AG09309 (cell line): ENCODE results near the gene IRAG1.

Experiments used
- DNase-seq: peaks from one replicate; pipeline ENCODE4 v3.0.0-alpha.2; 2010; ENCODE audit warnings: low read depth
- H3K4me3 ChIP-seq: 2 replicates; pipeline ENCODE4 v1.5.1; 2011; ENCODE audit warnings: mild to moderate bottlenecking, low read depth, low read length, moderate library complexity; ENCODE audit not compliant: control insufficient read depth
- TF ChIP-seq, protein P1 (sequence below): IDR thresholded peaks from 2 replicates; pipeline ENCODE4 v1.5.1; 2011; ENCODE audit warnings: mild to moderate bottlenecking, low read depth, low read length, inconsistent platforms; ENCODE audit not compliant: insufficient read depth, control insufficient read depth; ENCODE audit errors: missing control alignments

The IRAG1 gene

DNA sequence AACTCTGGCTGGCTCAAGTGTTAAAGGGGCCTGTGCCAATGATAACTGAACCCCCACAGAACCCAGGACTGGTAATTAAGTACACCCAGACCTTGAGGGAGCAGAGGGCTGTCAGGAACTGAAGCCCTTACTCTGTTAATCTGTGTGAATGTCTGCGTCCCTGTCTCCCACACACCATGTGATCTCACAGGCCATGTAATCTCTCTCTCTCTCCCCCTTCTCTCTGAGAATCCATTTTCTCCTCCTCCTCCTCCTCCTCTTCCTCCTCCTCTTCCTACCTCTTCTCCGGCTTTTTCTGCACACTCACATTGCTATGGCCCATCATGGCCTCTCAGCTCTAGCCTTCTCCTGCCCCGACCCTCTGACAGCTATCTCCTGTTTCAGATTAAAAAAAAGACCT lies 14.6 kb upstream of the IRAG1 start:
- H3K4me3 ChIP-seq = no peak overlapping the region
- TF ChIP-seq, protein P1, sequence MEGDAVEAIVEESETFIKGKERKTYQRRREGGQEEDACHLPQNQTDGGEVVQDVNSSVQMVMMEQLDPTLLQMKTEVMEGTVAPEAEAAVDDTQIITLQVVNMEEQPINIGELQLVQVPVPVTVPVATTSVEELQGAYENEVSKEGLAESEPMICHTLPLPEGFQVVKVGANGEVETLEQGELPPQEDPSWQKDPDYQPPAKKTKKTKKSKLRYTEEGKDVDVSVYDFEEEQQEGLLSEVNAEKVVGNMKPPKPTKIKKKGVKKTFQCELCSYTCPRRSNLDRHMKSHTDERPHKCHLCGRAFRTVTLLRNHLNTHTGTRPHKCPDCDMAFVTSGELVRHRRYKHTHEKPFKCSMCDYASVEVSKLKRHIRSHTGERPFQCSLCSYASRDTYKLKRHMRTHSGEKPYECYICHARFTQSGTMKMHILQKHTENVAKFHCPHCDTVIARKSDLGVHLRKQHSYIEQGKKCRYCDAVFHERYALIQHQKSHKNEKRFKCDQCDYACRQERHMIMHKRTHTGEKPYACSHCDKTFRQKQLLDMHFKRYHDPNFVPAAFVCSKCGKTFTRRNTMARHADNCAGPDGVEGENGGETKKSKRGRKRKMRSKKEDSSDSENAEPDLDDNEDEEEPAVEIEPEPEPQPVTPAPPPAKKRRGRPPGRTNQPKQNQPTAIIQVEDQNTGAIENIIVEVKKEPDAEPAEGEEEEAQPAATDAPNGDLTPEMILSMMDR = no peak
- no peak for DNase-seq

DNA sequence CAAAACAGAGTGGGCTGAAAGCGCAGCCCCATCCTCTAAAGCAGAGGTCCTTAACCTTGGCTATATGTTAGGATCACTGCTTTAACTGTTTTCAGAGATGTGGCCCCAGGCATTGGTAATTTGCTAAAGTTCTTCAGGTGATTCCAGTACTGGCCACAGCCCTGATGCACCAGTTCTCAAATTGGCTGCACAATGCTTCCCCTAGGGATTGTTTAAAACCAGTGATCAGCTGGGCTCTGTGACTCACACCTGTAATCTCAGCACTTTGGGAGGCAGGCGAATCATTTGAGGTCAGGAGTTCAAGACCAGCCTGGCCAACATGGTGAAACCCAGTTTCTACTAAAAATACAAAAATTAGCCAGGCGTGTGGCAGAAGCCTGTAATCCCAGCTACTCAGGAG lies 8.4 kb upstream of the IRAG1 start:
- DNase-seq = no peak
- TF ChIP-seq, protein P1 = no peak
- no peak overlapping the region for H3K4me3 ChIP-seq

DNA sequence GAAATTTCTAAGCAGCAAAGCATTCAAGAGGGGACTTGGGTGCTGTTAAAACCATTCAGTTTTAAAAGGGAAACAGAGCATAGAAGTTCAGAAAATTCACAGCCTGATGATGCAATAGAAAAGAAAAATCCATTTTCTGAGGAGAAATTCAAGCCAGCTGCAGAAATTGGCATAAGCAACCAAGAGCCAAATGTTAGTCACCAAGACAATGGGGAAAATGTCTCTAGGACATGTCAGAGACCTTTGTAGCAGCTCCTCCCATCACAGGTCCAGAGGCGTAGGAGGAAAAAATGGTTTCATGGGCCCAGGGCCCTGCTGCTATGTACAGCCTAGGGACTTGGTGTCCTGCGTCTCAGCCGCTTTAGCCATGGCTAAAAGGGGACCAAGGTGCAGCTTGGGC lies 5.5 kb upstream of the IRAG1 start:
- DNase-seq = no peak
- TF ChIP-seq, protein P1 = no peak

DNA sequence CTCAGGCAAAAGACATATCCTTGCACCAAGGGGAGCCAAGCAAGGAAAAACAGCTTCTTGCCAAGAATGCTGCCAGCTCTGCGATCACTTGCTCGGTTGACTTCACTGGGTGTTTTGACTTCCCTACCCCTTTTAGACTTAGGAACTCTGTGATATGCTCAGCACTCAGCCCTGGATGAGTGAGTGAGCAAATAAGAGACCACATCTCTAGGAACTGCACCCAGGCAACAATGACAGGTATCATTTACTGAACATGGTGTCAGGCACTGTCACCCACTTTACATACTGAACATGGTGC lies 3.7 kb upstream of the IRAG1 start:
- no peak for DNase-seq
- TF ChIP-seq, protein P1 = no peak

More for the DNA sequence above, 5.5 kb upstream of the IRAG1 start:
- H3K4me3 ChIP-seq = no peak overlapping the region

DNA sequence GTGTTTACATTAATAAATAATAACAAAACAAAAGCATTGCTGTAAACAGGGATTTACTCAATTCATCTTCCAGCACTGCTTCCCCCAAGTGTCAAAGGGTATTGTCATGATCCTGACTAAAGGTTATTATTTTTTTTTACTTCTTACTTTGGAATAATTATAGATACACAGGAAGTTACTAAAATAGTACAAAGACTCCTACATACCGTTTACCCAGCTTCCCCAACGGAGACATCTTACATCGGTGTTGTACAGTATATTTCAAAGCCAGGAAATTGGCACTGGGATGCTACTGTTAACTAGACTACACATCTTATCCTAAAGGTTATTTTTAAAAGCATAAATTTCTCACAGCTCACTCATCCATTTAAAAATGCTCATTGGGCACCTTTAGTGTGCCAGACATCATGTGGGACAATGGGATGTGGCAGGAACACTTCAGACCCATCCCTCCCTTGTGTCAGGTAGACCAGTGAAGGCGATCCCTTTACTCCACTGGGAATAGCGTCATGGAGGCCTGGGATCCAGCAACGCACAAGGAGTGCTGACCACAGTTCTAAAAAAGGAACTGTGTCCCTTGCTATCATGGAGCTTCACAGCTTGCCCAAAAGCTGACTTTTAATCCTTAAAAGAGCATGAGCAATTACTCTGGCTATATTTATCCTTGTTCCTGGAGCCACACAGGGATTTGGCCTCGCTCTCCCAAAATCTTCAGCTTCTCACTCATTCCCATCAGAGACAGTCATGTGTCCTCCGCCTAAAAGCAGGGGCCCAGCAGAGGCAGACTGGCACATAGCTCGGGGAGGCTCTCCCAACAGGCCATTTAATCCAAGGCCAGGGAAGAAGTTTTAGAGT lies 3.1 kb upstream of the IRAG1 start:
- DNase-seq = no peak
- no peak overlapping the region for H3K4me3 ChIP-seq
- TF ChIP-seq, protein P1 = no peak

More for the DNA sequence above, 3.7 kb upstream of the IRAG1 start:
- H3K4me3 ChIP-seq = no peak overlapping the region

DNA sequence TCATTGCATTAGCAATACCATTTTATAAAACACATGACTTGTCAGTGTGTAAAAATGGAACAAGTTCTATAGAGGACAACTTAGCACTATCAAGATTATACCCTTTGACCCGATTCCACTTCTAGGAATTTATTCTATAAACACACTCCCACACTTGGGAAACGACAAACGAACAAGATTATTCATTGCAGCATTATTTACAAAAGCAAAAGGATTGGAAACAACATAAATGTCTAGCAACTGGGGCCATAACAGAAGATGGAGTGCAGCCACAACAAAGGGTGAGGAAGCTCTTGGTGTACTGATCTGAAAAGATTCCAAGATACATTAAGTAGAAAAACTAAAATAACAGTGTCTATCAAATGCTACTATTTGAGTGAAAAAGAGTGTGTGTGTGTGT lies 2.3 kb upstream of the IRAG1 start:
- TF ChIP-seq, protein P1 = no peak
- no peak overlapping the region for H3K4me3 ChIP-seq

More for the DNA sequence above, 2.3 kb upstream of the IRAG1 start:
- no peak for DNase-seq
